Esophagus muscularis mucosa (tissue), 4 donors: ENCODE results near the gene RBMS1. TPM values are rescaled to one million over a fixed set of nuclear protein-coding genes. Genes with fewer than 3 reads are reported as not detected.

ENCODE experiments used
- DNase-seq: peaks from one replicate; pipeline ENCODE4 v3.0.0-alpha.2; 2017; ENCODE audit errors: extremely low spot score
- H3K27ac ChIP-seq, 4 donors: fragments of 200-600 bp; sonication (generic); replicated peaks in 1 of 4; 1 replicate in 3 of 4; 2 replicates in 1 of 4; pipeline ENCODE4 v1.5.1; 2016 to 2019; ENCODE audit warnings: mild to moderate bottlenecking in 1 of 4
- H3K27me3 ChIP-seq, 4 donors: fragments of 200-600 bp; sonication (generic); one replicate each; pipeline versions ENCODE4 v1.5.1 to v1.6.0; 2016 to 2019
- H3K36me3 ChIP-seq, 4 donors: fragments of 200-600 bp; sonication (generic); one replicate each; pipeline ENCODE4 v1.5.1; 2016 to 2019
- H3K4me1 ChIP-seq, 4 donors: fragments of 200-600 bp; sonication (generic); one replicate each; pipeline ENCODE4 v1.5.1; 2016 to 2019
- H3K4me3 ChIP-seq, 4 donors: fragments of 200-600 bp; sonication (generic); 1 replicate in 2 of 4; 2 replicates in 2 of 4; pipeline ENCODE4 v1.5.1; 2016 to 2019; ENCODE audit warnings: mild to moderate bottlenecking in 4 of 4, moderate library complexity in 1 of 4
- H3K9me3 ChIP-seq, 4 donors: fragments of 200-600 bp; sonication (generic); 1 replicate in 3 of 4; 2 replicates in 1 of 4; pipeline ENCODE4 v1.5.1; 2016 to 2019
- EP300 ChIP-seq: sonication (generic); formaldehyde crosslinking; IDR thresholded peaks from one replicate; pipeline ENCODE4 v1.6.1; 2017; ENCODE audit warnings: antibody characterized with exemption
- POLR2A ChIP-seq: fragments of 450-650 bp; IDR thresholded peaks from one replicate; pipeline ENCODE4 v1.6.1; 2017; ENCODE audit warnings: antibody characterized with exemption, moderate library complexity, mild to moderate bottlenecking, low read depth
- POLR2AphosphoS5 ChIP-seq, 2 donors: sonication (generic); formaldehyde crosslinking; IDR thresholded peaks; one replicate each; pipeline ENCODE4 v1.6.1; 2017; ENCODE audit warnings: antibody characterized with exemption in 2 of 2
- WGBS: methylation state at CpG from one replicate; pipeline ENCODE4 v1.1.5; 2018; 5-methylcytosine and 5-hydroxymethylcytosine counted together
- intact Hi-C: fragments of 100-400 bp; cut with DNase I; formaldehyde crosslinking; loops from one replicate; pipeline ENCODE4 v1.15.1; 2023
- total RNA-seq, 4 donors: library from RNA; depleted of rRNA; stranded (reverse); fragments of >200 nt; gene quantifications; one replicate each; pipeline versions ENCODE4 v1.1.0 to v1.2.1, GENCODE V29; 2016
- TF ChIP-seq, protein P1 (sequence below), 3 experiments: fragments of 200-600 bp in 2 of 3; fragments of 450-650 bp in 1 of 3; sonication (generic) in 2 of 3; IDR thresholded peaks; one replicate each; pipeline ENCODE4 v1.5.1; 2017 to 2019; ENCODE audit warnings: antibody characterized with exemption in 3 of 3, mild to moderate bottlenecking in 2 of 3, moderate library complexity in 1 of 3

Gene RBMS1
- total RNA-seq, 4 donors from 2014 or later = 86.8 to 116 (median 93.1) TPM

DNA sequence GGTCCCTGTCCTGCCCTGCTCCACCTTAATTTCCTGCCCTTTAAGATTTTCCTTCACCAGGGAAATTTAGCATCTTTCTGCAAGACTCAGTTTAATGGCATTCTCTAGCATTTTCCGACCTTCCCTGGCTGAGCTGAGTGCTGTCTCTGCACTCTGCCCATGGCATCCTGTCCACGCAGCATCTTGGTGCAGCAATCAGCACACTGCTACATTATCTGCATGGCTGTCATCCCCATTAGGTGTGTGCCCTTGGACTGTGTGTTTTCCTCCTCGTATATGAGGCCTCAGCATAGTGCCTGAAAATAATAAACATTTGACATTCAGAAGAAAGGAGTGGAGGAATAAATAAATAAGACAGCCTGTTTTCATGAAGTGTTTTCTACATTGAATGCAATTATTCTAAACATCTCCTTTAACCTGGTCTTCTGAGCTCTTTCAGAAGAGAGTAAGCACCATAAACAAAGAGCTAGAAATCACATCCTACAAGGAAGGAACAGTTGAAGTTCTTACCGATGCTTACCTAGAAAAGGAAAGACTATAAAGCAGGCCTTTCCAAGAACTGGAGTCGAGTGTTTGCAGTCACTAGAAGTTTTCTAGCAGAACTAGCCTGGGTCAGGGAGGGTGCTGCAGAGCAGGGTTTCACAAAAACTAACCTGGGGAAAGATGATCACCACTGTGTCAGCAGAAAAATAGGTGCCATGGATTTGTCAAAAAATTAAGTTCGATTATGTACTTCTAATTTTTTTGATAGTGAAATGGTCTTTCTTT, 162.2 kb downstream of the RBMS1 start:
- intact Hi-C loops = no loop called here

DNA sequence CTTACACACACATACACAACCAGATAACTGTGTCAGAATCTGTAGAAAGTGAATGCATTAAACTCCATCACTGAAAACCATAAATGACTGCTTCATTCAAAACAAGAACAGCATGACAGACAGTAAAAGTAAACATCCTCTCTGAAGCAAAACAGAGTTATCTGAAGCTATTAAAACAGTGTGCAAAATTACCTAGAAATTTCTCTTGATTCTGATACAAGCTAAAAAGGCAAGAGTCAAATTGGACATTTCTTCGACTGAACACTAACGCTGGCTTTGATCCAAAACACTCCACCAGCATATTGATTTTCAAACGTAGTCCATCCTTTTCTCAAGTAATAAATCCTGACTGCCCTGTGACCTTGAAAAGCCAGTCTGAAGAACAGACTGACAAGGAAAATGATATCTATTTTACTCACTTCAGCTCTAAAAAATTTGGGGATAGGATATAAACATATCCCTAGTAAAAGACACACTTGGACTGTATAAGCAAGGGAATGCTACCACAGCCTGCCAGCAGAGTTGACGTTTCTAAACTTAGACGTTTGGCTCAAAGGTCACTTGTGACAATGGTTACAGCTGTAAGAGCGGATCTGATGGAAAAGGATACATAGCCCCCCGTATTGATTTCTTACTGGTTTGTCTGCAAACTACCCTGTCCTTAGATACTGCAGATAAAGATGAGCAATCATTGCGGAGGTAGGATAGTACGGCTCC, 164.6 kb downstream of the RBMS1 start:
- Histone ChIP-seq H3K4me3 (no peak overlapping the region), H3K9me3 (no peaks in the 10 kb centered on the region), H3K27me3 (no peaks in the 10 kb centered on the region), H3K27ac (no peak overlapping the region), H3K4me1 (peaks cover 90 to 97% (median 93%) of the 10 kb centered on the region in 4 donors), H3K36me3 (no peaks in the 10 kb centered on the region)
- no peak for DNase-seq
- 59% methylated on average over 9 of the region's 9 CpGs for WGBS
- intact Hi-C loops = loop anchor here (10.0 kb wide), 1 partner anchor 176 kb away; no protein-coding TSS in a partner anchor
- no peak for TF ChIP-seq EP300
- TF ChIP-seq, protein P1, sequence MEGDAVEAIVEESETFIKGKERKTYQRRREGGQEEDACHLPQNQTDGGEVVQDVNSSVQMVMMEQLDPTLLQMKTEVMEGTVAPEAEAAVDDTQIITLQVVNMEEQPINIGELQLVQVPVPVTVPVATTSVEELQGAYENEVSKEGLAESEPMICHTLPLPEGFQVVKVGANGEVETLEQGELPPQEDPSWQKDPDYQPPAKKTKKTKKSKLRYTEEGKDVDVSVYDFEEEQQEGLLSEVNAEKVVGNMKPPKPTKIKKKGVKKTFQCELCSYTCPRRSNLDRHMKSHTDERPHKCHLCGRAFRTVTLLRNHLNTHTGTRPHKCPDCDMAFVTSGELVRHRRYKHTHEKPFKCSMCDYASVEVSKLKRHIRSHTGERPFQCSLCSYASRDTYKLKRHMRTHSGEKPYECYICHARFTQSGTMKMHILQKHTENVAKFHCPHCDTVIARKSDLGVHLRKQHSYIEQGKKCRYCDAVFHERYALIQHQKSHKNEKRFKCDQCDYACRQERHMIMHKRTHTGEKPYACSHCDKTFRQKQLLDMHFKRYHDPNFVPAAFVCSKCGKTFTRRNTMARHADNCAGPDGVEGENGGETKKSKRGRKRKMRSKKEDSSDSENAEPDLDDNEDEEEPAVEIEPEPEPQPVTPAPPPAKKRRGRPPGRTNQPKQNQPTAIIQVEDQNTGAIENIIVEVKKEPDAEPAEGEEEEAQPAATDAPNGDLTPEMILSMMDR (IDR thresholded peaks at IDR 0.05) = no peak
- TF ChIP-seq POLR2A = no peak
- TF ChIP-seq POLR2AphosphoS5 (IDR thresholded peaks at IDR 0.05) = no peak

More for the DNA sequence above, 162.2 kb downstream of the RBMS1 start:
- DNase-seq = no peak
- 63% methylated on average over 6 of the region's 6 CpGs for WGBS
- no peaks in the 10 kb centered on the region for H3K27me3 ChIP-seq
- peaks cover 84 to 99% (median 93%) of the 10 kb centered on the region in 4 donors for H3K4me1 ChIP-seq
- no peaks in the 10 kb centered on the region for H3K36me3 ChIP-seq
- H3K27ac ChIP-seq = no peak overlapping the region
- H3K9me3 ChIP-seq = no peaks in the 10 kb centered on the region
- TF ChIP-seq POLR2AphosphoS5 (IDR thresholded peaks at IDR 0.05) (no peak), EP300 (no peak), POLR2A (no peak)
- TF ChIP-seq, protein P1 (IDR thresholded peaks at IDR 0.05) = no peak
- no peak overlapping the region for H3K4me3 ChIP-seq

DNA sequence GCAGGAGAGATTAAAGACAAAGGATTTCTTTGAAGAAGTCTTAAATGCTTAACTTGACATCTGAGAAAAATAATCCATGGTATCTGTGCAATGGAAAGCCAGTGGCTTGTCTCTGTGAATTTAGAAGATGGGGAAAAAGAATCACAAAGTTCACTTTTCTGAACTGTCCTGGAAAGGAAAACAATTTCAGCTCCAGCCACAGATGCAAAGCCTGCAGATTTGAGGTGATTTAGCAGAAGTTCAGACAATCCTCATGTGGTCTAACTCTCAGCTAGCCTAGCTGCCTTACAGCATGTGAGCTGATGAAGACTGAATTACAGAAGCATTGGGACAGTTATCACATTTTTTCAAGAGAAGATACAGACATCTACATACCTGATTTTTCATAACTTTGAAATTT, 166.8 kb downstream of the RBMS1 start:
- no peak for DNase-seq
- Histone ChIP-seq H3K27me3 (no peaks in the 10 kb centered on the region), H3K4me3 (no peak overlapping the region), H3K27ac (no peak overlapping the region), H3K4me1 (peaks cover 70 to 97% (median 90%) of the 10 kb centered on the region in 4 donors), H3K9me3 (no peaks in the 10 kb centered on the region), H3K36me3 (no peaks in the 10 kb centered on the region)
- intact Hi-C loops = loop anchor here (10.0 kb wide), 1 partner anchor 178 kb away; no protein-coding TSS in a partner anchor
- TF ChIP-seq, protein P1 (IDR thresholded peaks at IDR 0.05) = no peak
- no peak for TF ChIP-seq POLR2AphosphoS5 (IDR thresholded peaks at IDR 0.05)
- TF ChIP-seq EP300 = no peak
- no peak for TF ChIP-seq POLR2A

DNA sequence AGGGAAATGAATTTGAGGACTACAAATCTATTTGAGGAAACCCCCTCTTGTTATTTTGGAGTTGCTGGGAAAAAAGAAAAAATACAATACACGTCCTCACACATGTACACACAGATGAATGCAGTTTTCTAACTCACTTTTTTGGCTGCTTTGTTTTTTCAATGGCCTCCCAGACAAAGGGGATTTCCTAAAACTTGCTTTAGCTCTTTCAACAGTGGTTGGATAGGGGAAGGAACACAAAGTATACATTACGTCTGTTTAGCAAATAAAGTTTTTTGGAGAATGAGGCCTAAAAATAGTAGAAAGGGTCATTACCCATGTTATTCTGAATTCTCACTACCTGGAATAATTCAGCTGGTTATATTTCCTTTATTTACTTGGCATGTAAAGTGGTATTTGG, 168.2 kb downstream of the RBMS1 start:
- intact Hi-C loops = loop anchor here (10.0 kb wide), 1 partner anchor 179 kb away; no protein-coding TSS in a partner anchor
- Histone ChIP-seq H3K27ac (no peak overlapping the region), H3K36me3 (no peaks in the 10 kb centered on the region), H3K4me1 (peaks cover 65 to 97% (median 90%) of the 10 kb centered on the region in 4 donors), H3K27me3 (no peaks in the 10 kb centered on the region), H3K9me3 (no peaks in the 10 kb centered on the region), H3K4me3 (no peak overlapping the region)
- WGBS = 58% methylated on average over 2 of the region's 2 CpGs
- DNase-seq = no peak
- no peak for TF ChIP-seq POLR2AphosphoS5 (IDR thresholded peaks at IDR 0.05)
- TF ChIP-seq EP300 = no peak
- TF ChIP-seq POLR2A = no peak
- TF ChIP-seq, protein P1 (IDR thresholded peaks at IDR 0.05) = no peak
